ENCODE results near the gene EPS8L1.

EPS8L1 gene

GRCh38 chr19:55117663-55118391 is 42.2 kb downstream of the EPS8L1 start:
- H4K20me1 ChIP-seq (ENCODE audit: control insufficient read depth, insufficient read depth, low read depth, low read length): peaks cover 5% of the 10 kb centered on the region
- no peaks in the 10 kb centered on the region for H3K9me2 ChIP-seq (replicated peaks; ENCODE audit: control insufficient read depth, low read length)
- H3K4me2 ChIP-seq (ENCODE audit: low read length): peak overlapping the region; percentile 81
- peaks cover 56% of the 10 kb centered on the region for H3K4me1 ChIP-seq (ENCODE audit: control insufficient read depth, low read length)
- H3K36me3 ChIP-seq (ENCODE audit: control insufficient read depth, low read length): peaks cover 24% of the 10 kb centered on the region
- peaks cover 54% of the 10 kb centered on the region for H3K79me2 ChIP-seq (ENCODE audit: control insufficient read depth, low read length)
- H3K27ac ChIP-seq (ENCODE audit: low read depth, low read length): peak overlapping the region; percentile 16; the same call in 1 of the 2 replicates
- no peaks in the 10 kb centered on the region for H3K9me3 ChIP-seq (ENCODE audit: control insufficient read depth, insufficient read depth, low read length)
- H3K27me3 ChIP-seq (ENCODE audit: control insufficient read depth, low read length): no peaks in the 10 kb centered on the region
- no peak for TF ChIP-seq CTCF (IDR thresholded peaks at IDR 0.05; ENCODE audit: low read depth, low read length, poor library complexity, severe bottlenecking)
- TF ChIP-seq EZH2phosphoT487 (IDR thresholded peaks at IDR 0.05; ENCODE audit: borderline replicate concordance, low read length): no peak
- peaks cover 11% of the 10 kb centered on the region for H3F3A ChIP-seq (ENCODE audit: control insufficient read depth, insufficient read depth)
- peak overlapping the region; percentile 85 for H3K4me3 ChIP-seq (ENCODE audit: low read length)

GRCh38 chr19:55118401-55118991 is 42.8 kb downstream of the EPS8L1 start:
- peak overlapping the region; percentile 85 for H3K4me3 ChIP-seq (ENCODE audit: low read length)
- H3K9me2 ChIP-seq (replicated peaks; ENCODE audit: control insufficient read depth, low read length): no peaks in the 10 kb centered on the region
- TF ChIP-seq CTCF (IDR thresholded peaks at IDR 0.05; ENCODE audit: low read depth, low read length, poor library complexity, severe bottlenecking) (no peak), EZH2phosphoT487 (IDR thresholded peaks at IDR 0.05; ENCODE audit: borderline replicate concordance, low read length) (no peak)
- no peaks in the 10 kb centered on the region for H3K27me3 ChIP-seq (ENCODE audit: control insufficient read depth, low read length)
- H3K4me2 ChIP-seq (ENCODE audit: low read length): peak overlapping the region; percentile 81
- H4K20me1 ChIP-seq (ENCODE audit: control insufficient read depth, insufficient read depth, low read depth, low read length): peaks cover 5% of the 10 kb centered on the region
- H3F3A ChIP-seq (ENCODE audit: control insufficient read depth, insufficient read depth): peaks cover 11% of the 10 kb centered on the region
- no peaks in the 10 kb centered on the region for H3K9me3 ChIP-seq (ENCODE audit: control insufficient read depth, insufficient read depth, low read length)
- H3K4me1 ChIP-seq (ENCODE audit: control insufficient read depth, low read length): peaks cover 50% of the 10 kb centered on the region
- peaks cover 47% of the 10 kb centered on the region for H3K79me2 ChIP-seq (ENCODE audit: control insufficient read depth, low read length)
- peaks cover 21% of the 10 kb centered on the region for H3K36me3 ChIP-seq (ENCODE audit: control insufficient read depth, low read length)
- no peak overlapping the region for H3K27ac ChIP-seq (ENCODE audit: low read depth, low read length)

GRCh38 chr19:55119053-55119452 is 43.4 kb downstream of the EPS8L1 start:
- Histone ChIP-seq H3K27ac (ENCODE audit: low read depth, low read length) (no peak overlapping the region), H3K4me1 (ENCODE audit: control insufficient read depth, low read length) (peaks cover 44% of the 10 kb centered on the region), H3K27me3 (ENCODE audit: control insufficient read depth, low read length) (no peaks in the 10 kb centered on the region), H3K36me3 (ENCODE audit: control insufficient read depth, low read length) (peaks cover 20% of the 10 kb centered on the region), H4K20me1 (ENCODE audit: control insufficient read depth, insufficient read depth, low read depth, low read length) (peaks cover 5% of the 10 kb centered on the region), H3K9me2 (replicated peaks; ENCODE audit: control insufficient read depth, low read length) (no peaks in the 10 kb centered on the region), H3K79me2 (ENCODE audit: control insufficient read depth, low read length) (peaks cover 42% of the 10 kb centered on the region), H3F3A (ENCODE audit: control insufficient read depth, insufficient read depth) (peaks cover 6% of the 10 kb centered on the region; the same call in 1 of the 2 replicates), H3K9me3 (ENCODE audit: control insufficient read depth, insufficient read depth, low read length) (no peaks in the 10 kb centered on the region), H3K4me2 (ENCODE audit: low read length) (peak overlapping the region; percentile 81), H3K4me3 (ENCODE audit: low read length) (peak overlapping the region; percentile 85; the same call in 1 of the 2 replicates)
- no peak for TF ChIP-seq CTCF (IDR thresholded peaks at IDR 0.05; ENCODE audit: low read depth, low read length, poor library complexity, severe bottlenecking)
- TF ChIP-seq EZH2phosphoT487 (IDR thresholded peaks at IDR 0.05; ENCODE audit: borderline replicate concordance, low read length): no peak
